ENCODE data around the gene UBE2D2.
"Not testable (repeated sequence)": the region's sequence is repeated elsewhere in the genome, so short reads cannot be mapped to it uniquely, and the experiment has no call there.

The UBE2D2 gene

GRCh38 chr5:139575751-139576150 is 14.6 kb downstream of the UBE2D2 start:
- no peak for DNase-seq (ENCODE audit: low spot score)
- no peak overlapping the region for H4K8ac ChIP-seq (ENCODE audit: low read depth, low read length)
- H2AK5ac ChIP-seq (ENCODE audit: low read depth, low read length), result no peak overlapping the region
- no peak overlapping the region for H2AFZ ChIP-seq (ENCODE audit: low read length)
- H3K27me3 ChIP-seq (ENCODE audit: control insufficient read depth in 3 of 3, insufficient read depth in 3 of 3, low read depth in 1 of 3, low read length in 3 of 3), result no peaks in the 10 kb centered on the region
- WGBS, 2 donors (ENCODE audit: extremely low coverage in 2 of 2, insufficient read length in 2 of 2, insufficient replicate concordance in 1 of 2), result no CpG with 5 or more reads among the region's 4 CpGs
- H2BK12ac ChIP-seq (ENCODE audit: low read length), result no peak overlapping the region
- peaks cover 2 to 58% of the 10 kb centered on the region in 2 donors for H3K36me3 ChIP-seq (replicated peaks in 1 of 2; ENCODE audit: control insufficient read depth in 2 of 2, insufficient read depth in 2 of 2, low read length in 2 of 2)
- no peak overlapping the region for H3K4me2 ChIP-seq (ENCODE audit: insufficient read depth, low read length, poor library complexity, severe bottlenecking)
- no peak overlapping the region for H2BK15ac ChIP-seq (ENCODE audit: low read length)
- no peak overlapping the region for H3K23ac ChIP-seq (ENCODE audit: low read depth, low read length, poor library complexity)
- H4K91ac ChIP-seq (ENCODE audit: low read depth, low read length, poor library complexity), result no peak overlapping the region
- H3K4ac ChIP-seq (ENCODE audit: low read length), result no peak overlapping the region
- H3K9me3 ChIP-seq (replicated peaks in 1 of 2; ENCODE audit: control insufficient read depth in 2 of 2, insufficient read depth in 1 of 2, low read depth in 1 of 2, low read length in 2 of 2), result peaks cover 0 to 3% of the 10 kb centered on the region in 2 donors
- no peak overlapping the region for H3K27ac ChIP-seq (replicated peaks; ENCODE audit: low read length)
- H3K4me3 ChIP-seq (ENCODE audit: low read length in 2 of 2), result no peak overlapping the region
- peaks cover 7% of the 10 kb centered on the region for H3K79me1 ChIP-seq (ENCODE audit: low read depth, low read length)
- no peak overlapping the region for H3K14ac ChIP-seq (ENCODE audit: low read length)
- H3K9ac ChIP-seq (ENCODE audit: low read depth, low read length, poor library complexity), result no peak overlapping the region
- H3K4me1 ChIP-seq (ENCODE audit: control insufficient read depth in 2 of 2, insufficient read depth in 1 of 2, low read depth in 1 of 2, low read length in 2 of 2), result peaks cover 0 to 2% of the 10 kb centered on the region in 2 donors
- no peak overlapping the region for H3K18ac ChIP-seq (ENCODE audit: low read length)
- no peak overlapping the region for H2BK120ac ChIP-seq (ENCODE audit: low read depth, low read length)
- no peak overlapping the region for H2BK5ac ChIP-seq (ENCODE audit: low read length)

DNA sequence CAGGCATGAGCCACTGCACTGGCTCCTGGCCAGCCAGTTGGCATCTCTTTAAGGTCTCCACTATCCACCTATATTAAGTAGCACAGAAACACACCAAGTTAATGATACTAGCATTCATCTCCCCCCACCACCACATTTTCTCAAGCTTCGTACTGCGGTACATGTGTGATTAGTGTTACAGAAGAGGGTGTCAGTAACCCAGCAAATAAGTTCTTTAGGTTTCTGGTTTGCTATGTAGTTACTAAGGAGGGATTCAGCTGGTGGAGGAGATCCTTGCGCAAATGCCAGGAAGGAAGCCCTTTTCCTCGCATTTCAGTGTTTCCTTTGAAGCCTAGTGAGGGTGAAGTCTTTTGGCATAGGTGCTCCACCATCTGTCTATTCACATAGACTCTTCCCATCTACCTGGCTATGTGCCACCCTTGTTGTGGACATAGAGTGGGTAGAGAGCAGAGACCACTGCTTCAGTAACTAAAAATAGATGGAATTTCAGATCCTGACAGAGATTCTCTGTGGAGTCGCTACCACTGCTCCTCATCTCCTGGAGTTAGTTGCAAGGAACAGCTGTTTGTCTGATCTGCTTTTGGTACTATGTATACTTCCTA is 16.7 kb downstream of the UBE2D2 start:
- H2BK15ac ChIP-seq (ENCODE audit: low read length), result no peak overlapping the region
- no peak overlapping the region for H3K18ac ChIP-seq (ENCODE audit: low read length)
- H3K14ac ChIP-seq (ENCODE audit: low read length), result no peak overlapping the region
- no CpG with 5 or more reads among the region's 5 CpGs for WGBS, 2 donors (ENCODE audit: extremely low coverage in 2 of 2, insufficient read length in 2 of 2, insufficient replicate concordance in 1 of 2)
- H3K79me1 ChIP-seq (ENCODE audit: low read depth, low read length), result peaks cover 6% of the 10 kb centered on the region
- no peak overlapping the region for H2AK5ac ChIP-seq (ENCODE audit: low read depth, low read length)
- H3K9me3 ChIP-seq (replicated peaks in 1 of 2; ENCODE audit: control insufficient read depth in 2 of 2, insufficient read depth in 1 of 2, low read depth in 1 of 2, low read length in 2 of 2), result peaks cover 0 to 4% of the 10 kb centered on the region in 2 donors
- no peak overlapping the region for H3K4me2 ChIP-seq (ENCODE audit: insufficient read depth, low read length, poor library complexity, severe bottlenecking)
- H3K23ac ChIP-seq (ENCODE audit: low read depth, low read length, poor library complexity), result no peak overlapping the region
- no peak overlapping the region for H3K27ac ChIP-seq (replicated peaks; ENCODE audit: low read length)
- no peak overlapping the region for H4K8ac ChIP-seq (ENCODE audit: low read depth, low read length)
- no peak overlapping the region for H2BK120ac ChIP-seq (ENCODE audit: low read depth, low read length)
- H3K4me1 ChIP-seq (ENCODE audit: control insufficient read depth in 2 of 2, insufficient read depth in 1 of 2, low read depth in 1 of 2, low read length in 2 of 2), result peaks cover 0 to 2% of the 10 kb centered on the region in 2 donors
- no peak overlapping the region for H3K4ac ChIP-seq (ENCODE audit: low read length)
- no peak overlapping the region for H4K91ac ChIP-seq (ENCODE audit: low read depth, low read length, poor library complexity)
- no peak overlapping the region for H2BK12ac ChIP-seq (ENCODE audit: low read length)
- H2BK5ac ChIP-seq (ENCODE audit: low read length), result no peak overlapping the region
- no peak overlapping the region for H3K9ac ChIP-seq (ENCODE audit: low read depth, low read length, poor library complexity)
- DNase-seq (ENCODE audit: low spot score), result no peak
- H3K27me3 ChIP-seq (ENCODE audit: control insufficient read depth in 3 of 3, insufficient read depth in 3 of 3, low read depth in 1 of 3, low read length in 3 of 3), result no peaks in the 10 kb centered on the region
- H3K36me3 ChIP-seq (replicated peaks in 1 of 2; ENCODE audit: control insufficient read depth in 2 of 2, insufficient read depth in 2 of 2, low read length in 2 of 2), result peaks cover 2 to 51% of the 10 kb centered on the region in 2 donors
- H3K4me3 ChIP-seq (ENCODE audit: low read length in 2 of 2), result no peak overlapping the region
- H2AFZ ChIP-seq (ENCODE audit: low read length), result no peak overlapping the region

DNA sequence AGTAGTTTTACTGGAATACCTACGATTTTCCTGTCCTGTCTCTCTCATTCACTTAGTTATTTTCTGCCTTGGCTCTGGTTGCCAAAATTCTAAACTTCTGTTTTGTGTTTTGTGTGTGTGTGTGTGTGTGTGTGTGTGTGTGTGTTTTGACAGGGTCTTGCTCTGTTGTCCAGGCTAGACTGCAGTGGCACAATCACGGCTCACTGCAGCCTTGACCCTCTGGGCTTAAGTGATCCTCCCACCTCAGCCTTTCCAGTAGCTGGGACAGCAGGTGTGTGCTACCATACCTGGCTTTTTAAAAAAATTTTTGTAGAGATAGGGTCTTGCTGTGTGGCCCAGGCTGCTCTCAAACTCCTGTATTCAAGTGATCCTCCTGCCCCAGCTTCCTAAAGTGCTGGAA is 17.2 kb downstream of the UBE2D2 start:
- no peaks in the 10 kb centered on the region for H3K27me3 ChIP-seq (ENCODE audit: control insufficient read depth in 3 of 3, insufficient read depth in 3 of 3, low read depth in 1 of 3, low read length in 3 of 3)
- H3K4me3 ChIP-seq (ENCODE audit: low read length in 2 of 2), result no peak overlapping the region
- no peak for DNase-seq (ENCODE audit: low spot score)
- H3K9me3 ChIP-seq (replicated peaks in 1 of 2; ENCODE audit: control insufficient read depth in 2 of 2, insufficient read depth in 1 of 2, low read depth in 1 of 2, low read length in 2 of 2), result peaks cover 0 to 4% of the 10 kb centered on the region in 2 donors
- no CpG with 5 or more reads among the region's 2 CpGs for WGBS, 2 donors (ENCODE audit: extremely low coverage in 2 of 2, insufficient read length in 2 of 2, insufficient replicate concordance in 1 of 2)
- H2BK12ac ChIP-seq (ENCODE audit: low read length), result no peak overlapping the region
- no peak overlapping the region for H2AK5ac ChIP-seq (ENCODE audit: low read depth, low read length)
- no peak overlapping the region for H3K9ac ChIP-seq (ENCODE audit: low read depth, low read length, poor library complexity)
- peaks cover 6% of the 10 kb centered on the region for H3K79me1 ChIP-seq (ENCODE audit: low read depth, low read length)
- H3K4me2 ChIP-seq (ENCODE audit: insufficient read depth, low read length, poor library complexity, severe bottlenecking), result no peak overlapping the region
- no peak overlapping the region for H3K4ac ChIP-seq (ENCODE audit: low read length)
- no peak overlapping the region for H4K91ac ChIP-seq (ENCODE audit: low read depth, low read length, poor library complexity)
- H3K18ac ChIP-seq (ENCODE audit: low read length), result no peak overlapping the region
- no peak overlapping the region for H2BK5ac ChIP-seq (ENCODE audit: low read length)
- no peak overlapping the region for H3K23ac ChIP-seq (ENCODE audit: low read depth, low read length, poor library complexity)
- no peak overlapping the region for H2AFZ ChIP-seq (ENCODE audit: low read length)
- no peak overlapping the region for H4K8ac ChIP-seq (ENCODE audit: low read depth, low read length)
- H3K4me1 ChIP-seq (ENCODE audit: control insufficient read depth in 2 of 2, insufficient read depth in 1 of 2, low read depth in 1 of 2, low read length in 2 of 2), result peaks cover 0 to 2% of the 10 kb centered on the region in 2 donors
- H2BK15ac ChIP-seq (ENCODE audit: low read length), result no peak overlapping the region
- no peak overlapping the region for H3K27ac ChIP-seq (replicated peaks; ENCODE audit: low read length)
- H3K14ac ChIP-seq (ENCODE audit: low read length), result no peak overlapping the region
- H2BK120ac ChIP-seq (ENCODE audit: low read depth, low read length), result no peak overlapping the region
- H3K36me3 ChIP-seq (replicated peaks in 1 of 2; ENCODE audit: control insufficient read depth in 2 of 2, insufficient read depth in 2 of 2, low read length in 2 of 2), result peaks cover 2 to 54% of the 10 kb centered on the region in 2 donors

- not testable (repeated sequence) for H3K4me3 ChIP-seq (ENCODE audit: low read length in 2 of 2); H3K14ac ChIP-seq (ENCODE audit: low read length); H3K27me3 ChIP-seq (ENCODE audit: control insufficient read depth in 3 of 3, insufficient read depth in 3 of 3, low read depth in 1 of 3, low read length in 3 of 3); H3K4me2 ChIP-seq (ENCODE audit: insufficient read depth, low read length, poor library complexity, severe bottlenecking); H3K9me3 ChIP-seq (replicated peaks in 1 of 2; ENCODE audit: control insufficient read depth in 2 of 2, insufficient read depth in 1 of 2, low read depth in 1 of 2, low read length in 2 of 2); H3K18ac ChIP-seq (ENCODE audit: low read length); H4K91ac ChIP-seq (ENCODE audit: low read depth, low read length, poor library complexity); H2AFZ ChIP-seq (ENCODE audit: low read length); DNase-seq (ENCODE audit: low spot score); H3K4me1 ChIP-seq (ENCODE audit: control insufficient read depth in 2 of 2, insufficient read depth in 1 of 2, low read depth in 1 of 2, low read length in 2 of 2); H3K9ac ChIP-seq (ENCODE audit: low read depth, low read length, poor library complexity); H2BK15ac ChIP-seq (ENCODE audit: low read length); H2BK5ac ChIP-seq (ENCODE audit: low read length); H2AK5ac ChIP-seq (ENCODE audit: low read depth, low read length); H4K8ac ChIP-seq (ENCODE audit: low read depth, low read length); H3K23ac ChIP-seq (ENCODE audit: low read depth, low read length, poor library complexity); H3K4ac ChIP-seq (ENCODE audit: low read length); H3K79me1 ChIP-seq (ENCODE audit: low read depth, low read length); H2BK12ac ChIP-seq (ENCODE audit: low read length); H2BK120ac ChIP-seq (ENCODE audit: low read depth, low read length); H3K27ac ChIP-seq (replicated peaks; ENCODE audit: low read length)
- peaks cover 2 to 62% of the 10 kb centered on the region in 2 donors for H3K36me3 ChIP-seq (replicated peaks in 1 of 2; ENCODE audit: control insufficient read depth in 2 of 2, insufficient read depth in 2 of 2, low read length in 2 of 2)
- no CpG with 5 or more reads among the region's 5 CpGs for WGBS, 2 donors (ENCODE audit: extremely low coverage in 2 of 2, insufficient read length in 2 of 2, insufficient replicate concordance in 1 of 2)
These were observed 21.0 kb downstream of the UBE2D2 start for GRCh38 chr5:139582181-139582580.

All from neuronal stem cell (in vitro differentiated cells).